Activated naive CD8-positive, alpha-beta T cell treated with anti-CD3 and anti-CD28 coated beads for 36 hours (primary cell): ENCODE results near the gene ANKRD36B. TPM values are rescaled to one million over a fixed set of nuclear protein-coding genes. Genes with fewer than 3 reads are reported as not detected.
"Not testable (repeated sequence)": the region's sequence is repeated elsewhere in the genome, so short reads cannot be mapped to it uniquely, and the experiment has no call there.

Experiments used
- DNase-seq: peaks from one replicate; pipeline ENCODE4 v3.0.0; 2021
- H3K27ac Mint-ChIP-seq: one replicate; pipeline ENCODE4 v1.8.0; 2022; ENCODE audit warnings: mild to moderate bottlenecking, moderate library complexity, mixed read lengths
- H3K27me3 Mint-ChIP-seq: one replicate; pipeline ENCODE4 v1.8.0; 2022; ENCODE audit warnings: mild to moderate bottlenecking, mixed read lengths
- H3K36me3 Mint-ChIP-seq: one replicate; pipeline ENCODE4 v1.8.0; 2021; ENCODE audit warnings: mild to moderate bottlenecking, mixed read lengths
- H3K4me1 Mint-ChIP-seq: one replicate; pipeline ENCODE4 v1.8.0; 2021; ENCODE audit warnings: mixed read lengths
- H3K4me3 Mint-ChIP-seq: one replicate; pipeline ENCODE4 v1.8.0; 2022; ENCODE audit warnings: mild to moderate bottlenecking, moderate library complexity, mixed read lengths
- H3K9me3 Mint-ChIP-seq: one replicate; pipeline ENCODE4 v1.8.0; 2022; ENCODE audit warnings: mixed read lengths
- total RNA-seq, 2 experiments: library from RNA; stranded (reverse); gene quantifications; one replicate each; pipeline ENCODE4 v1.2.3, GENCODE V29; 2021

Gene ANKRD36B
- total RNA-seq, result 10 to 100 TPM; 17.8 to 20.1 TPM

GRCh38 chr2:97589598-97590510 is at the start of gene ANKRD36B:
ANKRD36B (minus strand) TSS chr2:97589877; CDS start chr2:97589685, 192 bp downstream.
- H3K27ac Mint-ChIP-seq, result peak within 1 kb of the TSS; percentile 97
- DNase-seq, result peak; percentile 82
- H3K4me1 Mint-ChIP-seq, H3K27me3 Mint-ChIP-seq, H3K9me3 Mint-ChIP-seq, H3K36me3 Mint-ChIP-seq: not testable (repeated sequence)
- H3K4me3 Mint-ChIP-seq, result peak within 1 kb of the TSS; percentile 94

GRCh38 chr2:97626049-97626430 is 36.4 kb upstream of the ANKRD36B start:
- H3K4me3 Mint-ChIP-seq, H3K36me3 Mint-ChIP-seq, H3K27me3 Mint-ChIP-seq, H3K9me3 Mint-ChIP-seq, H3K27ac Mint-ChIP-seq, H3K4me1 Mint-ChIP-seq, DNase-seq: not testable (repeated sequence)

- not testable (repeated sequence) for H3K27ac Mint-ChIP-seq, H3K36me3 Mint-ChIP-seq, H3K4me1 Mint-ChIP-seq, H3K4me3 Mint-ChIP-seq, H3K9me3 Mint-ChIP-seq, H3K27me3 Mint-ChIP-seq, DNase-seq
Observed at GRCh38 chr2:97625354-97626048, 35.8 kb upstream of the ANKRD36B start.

- H3K27me3 Mint-ChIP-seq, H3K4me1 Mint-ChIP-seq, H3K4me3 Mint-ChIP-seq, H3K36me3 Mint-ChIP-seq, H3K27ac Mint-ChIP-seq, H3K9me3 Mint-ChIP-seq, DNase-seq: not testable (repeated sequence)
Observed at GRCh38 chr2:97622976-97623375, 33.3 kb upstream of the ANKRD36B start.

GRCh38 chr2:97620492-97620891 is 30.8 kb upstream of the ANKRD36B start:
- DNase-seq, H3K9me3 Mint-ChIP-seq, H3K4me3 Mint-ChIP-seq, H3K36me3 Mint-ChIP-seq, H3K4me1 Mint-ChIP-seq, H3K27me3 Mint-ChIP-seq, H3K27ac Mint-ChIP-seq: not testable (repeated sequence)

GRCh38 chr2:97618939-97619827 is 29.5 kb upstream of the ANKRD36B start:
- not testable (repeated sequence) for H3K27ac Mint-ChIP-seq, H3K4me1 Mint-ChIP-seq, H3K27me3 Mint-ChIP-seq, DNase-seq, H3K36me3 Mint-ChIP-seq, H3K4me3 Mint-ChIP-seq, H3K9me3 Mint-ChIP-seq

GRCh38 chr2:97617911-97618310 is 28.2 kb upstream of the ANKRD36B start:
- no peak overlapping the region for H3K27ac Mint-ChIP-seq
- H3K9me3 Mint-ChIP-seq, result no peaks in the 10 kb centered on the region
- no peaks in the 10 kb centered on the region for H3K4me1 Mint-ChIP-seq
- no peak overlapping the region for H3K4me3 Mint-ChIP-seq
- DNase-seq, result no peak
- H3K36me3 Mint-ChIP-seq, result no peaks in the 10 kb centered on the region
- no peaks in the 10 kb centered on the region for H3K27me3 Mint-ChIP-seq

GRCh38 chr2:97615746-97616145 is 26.1 kb upstream of the ANKRD36B start:
- H3K27me3 Mint-ChIP-seq, H3K9me3 Mint-ChIP-seq, H3K27ac Mint-ChIP-seq, H3K36me3 Mint-ChIP-seq, H3K4me1 Mint-ChIP-seq, H3K4me3 Mint-ChIP-seq, DNase-seq: not testable (repeated sequence)

GRCh38 chr2:97611895-97612294 is 22.2 kb upstream of the ANKRD36B start:
- not testable (repeated sequence) for H3K27ac Mint-ChIP-seq, DNase-seq, H3K4me3 Mint-ChIP-seq, H3K27me3 Mint-ChIP-seq, H3K36me3 Mint-ChIP-seq, H3K4me1 Mint-ChIP-seq, H3K9me3 Mint-ChIP-seq

- H3K4me3 Mint-ChIP-seq, H3K36me3 Mint-ChIP-seq, H3K27me3 Mint-ChIP-seq, DNase-seq, H3K9me3 Mint-ChIP-seq, H3K27ac Mint-ChIP-seq, H3K4me1 Mint-ChIP-seq: not testable (repeated sequence)
Observed at GRCh38 chr2:97608745-97609144, 19.1 kb upstream of the ANKRD36B start.

- not testable (repeated sequence) for H3K9me3 Mint-ChIP-seq, H3K4me1 Mint-ChIP-seq, DNase-seq, H3K36me3 Mint-ChIP-seq, H3K4me3 Mint-ChIP-seq, H3K27ac Mint-ChIP-seq, H3K27me3 Mint-ChIP-seq
Observed at GRCh38 chr2:97605524-97606339, 16.1 kb upstream of the ANKRD36B start.

GRCh38 chr2:97605109-97605508 is 15.4 kb upstream of the ANKRD36B start:
- H3K4me3 Mint-ChIP-seq, H3K27ac Mint-ChIP-seq, H3K36me3 Mint-ChIP-seq, H3K4me1 Mint-ChIP-seq, H3K27me3 Mint-ChIP-seq, DNase-seq, H3K9me3 Mint-ChIP-seq: not testable (repeated sequence)

- not testable (repeated sequence) for H3K9me3 Mint-ChIP-seq, DNase-seq, H3K27me3 Mint-ChIP-seq, H3K4me3 Mint-ChIP-seq, H3K4me1 Mint-ChIP-seq, H3K27ac Mint-ChIP-seq, H3K36me3 Mint-ChIP-seq
Observed at GRCh38 chr2:97601537-97601936, 11.9 kb upstream of the ANKRD36B start.

- H3K27me3 Mint-ChIP-seq, H3K36me3 Mint-ChIP-seq, H3K27ac Mint-ChIP-seq, H3K9me3 Mint-ChIP-seq, DNase-seq, H3K4me3 Mint-ChIP-seq, H3K4me1 Mint-ChIP-seq: not testable (repeated sequence)
Observed at GRCh38 chr2:97596180-97596579, 6.5 kb upstream of the ANKRD36B start.
